ENCODE results near the gene FUT3. TPM values are rescaled to one million over a fixed set of nuclear protein-coding genes. Genes with fewer than 3 reads are reported as not detected.
"Not testable (repeated sequence)": the region's sequence is repeated elsewhere in the genome, so short reads cannot be mapped to it uniquely, and the experiment has no call there.

Gene FUT3
- total RNA-seq, 1 experiment from 2014 or later, result 15.6 TPM

GRCh38 chr19:5891572-5891937 lies 40.3 kb upstream of the FUT3 start:
- intact Hi-C loops (cut with micrococcal nuclease; ENCODE audit: unreplicated experiment), result loop anchor here (5.0 kb wide), 1 partner anchor 89 kb away; no protein-coding TSS in a partner anchor
- CTCF ChIA-PET, result interaction anchor here (2.3 kb wide), 1 partner anchor 87 kb away, joined by 15 read pairs; no protein-coding TSS in a partner anchor
- no TSS peak for BruUV-seq (replicated peaks)

DNA sequence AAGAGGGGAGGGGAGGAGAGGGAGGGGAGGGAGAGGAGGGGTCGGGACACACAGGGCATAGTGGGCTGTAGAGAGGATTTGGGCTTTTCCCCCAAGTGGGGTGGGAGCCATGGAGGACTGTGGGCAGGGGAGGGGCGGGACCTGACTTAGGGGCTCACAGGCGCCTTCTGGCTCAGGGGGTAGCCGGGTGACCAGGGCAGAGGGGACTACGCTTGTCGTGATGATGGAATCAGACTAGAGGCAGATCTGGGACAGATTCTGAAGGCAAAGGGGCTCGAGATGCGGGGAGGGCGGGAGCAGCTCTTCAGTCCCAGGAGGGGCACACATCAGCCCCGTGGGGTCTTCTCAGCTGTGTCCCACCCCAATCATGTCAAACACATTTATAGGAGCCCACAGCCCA lies 38.9 kb upstream of the FUT3 start:
- TF ChIP-seq, protein P1, sequence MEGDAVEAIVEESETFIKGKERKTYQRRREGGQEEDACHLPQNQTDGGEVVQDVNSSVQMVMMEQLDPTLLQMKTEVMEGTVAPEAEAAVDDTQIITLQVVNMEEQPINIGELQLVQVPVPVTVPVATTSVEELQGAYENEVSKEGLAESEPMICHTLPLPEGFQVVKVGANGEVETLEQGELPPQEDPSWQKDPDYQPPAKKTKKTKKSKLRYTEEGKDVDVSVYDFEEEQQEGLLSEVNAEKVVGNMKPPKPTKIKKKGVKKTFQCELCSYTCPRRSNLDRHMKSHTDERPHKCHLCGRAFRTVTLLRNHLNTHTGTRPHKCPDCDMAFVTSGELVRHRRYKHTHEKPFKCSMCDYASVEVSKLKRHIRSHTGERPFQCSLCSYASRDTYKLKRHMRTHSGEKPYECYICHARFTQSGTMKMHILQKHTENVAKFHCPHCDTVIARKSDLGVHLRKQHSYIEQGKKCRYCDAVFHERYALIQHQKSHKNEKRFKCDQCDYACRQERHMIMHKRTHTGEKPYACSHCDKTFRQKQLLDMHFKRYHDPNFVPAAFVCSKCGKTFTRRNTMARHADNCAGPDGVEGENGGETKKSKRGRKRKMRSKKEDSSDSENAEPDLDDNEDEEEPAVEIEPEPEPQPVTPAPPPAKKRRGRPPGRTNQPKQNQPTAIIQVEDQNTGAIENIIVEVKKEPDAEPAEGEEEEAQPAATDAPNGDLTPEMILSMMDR (IDR thresholded peaks at IDR 0.05; ENCODE audit: unreplicated experiment), result no peak
- peaks cover 22% of the 10 kb centered on the region for H3K27me3 Mint-ChIP-seq (ENCODE audit: unreplicated experiment)
- intact Hi-C loops (cut with micrococcal nuclease; ENCODE audit: unreplicated experiment), result loop anchor here (5.0 kb wide), 1 partner anchor 88 kb away; no protein-coding TSS in a partner anchor
- no peak for DNase-seq
- H3K36me3 Mint-ChIP-seq (ENCODE audit: insufficient read depth, unreplicated experiment), result peaks cover 9% of the 10 kb centered on the region
- H3K4me1 Mint-ChIP-seq (ENCODE audit: low read depth, unreplicated experiment), result no peaks in the 10 kb centered on the region
- no peak overlapping the region for H3K27ac Mint-ChIP-seq (ENCODE audit: unreplicated experiment)
- no peak overlapping the region for H3K4me3 Mint-ChIP-seq (ENCODE audit: low read depth, unreplicated experiment)
- CTCF ChIA-PET, result no interaction called here
- no TSS peak for BruUV-seq (replicated peaks)
- no peaks in the 10 kb centered on the region for H3K9me3 Mint-ChIP-seq (ENCODE audit: low read depth, unreplicated experiment)

More at GRCh38 chr19:5891572-5891937, 40.3 kb upstream of the FUT3 start:
- peaks cover 14% of the 10 kb centered on the region for H3K36me3 Mint-ChIP-seq (ENCODE audit: insufficient read depth, unreplicated experiment)
- H3K4me3 Mint-ChIP-seq (ENCODE audit: low read depth, unreplicated experiment), result no peak overlapping the region
- H3K9me3 Mint-ChIP-seq (ENCODE audit: low read depth, unreplicated experiment), result no peaks in the 10 kb centered on the region
- TF ChIP-seq, protein P1 (IDR thresholded peaks at IDR 0.05; ENCODE audit: unreplicated experiment), result no peak
- no peaks in the 10 kb centered on the region for H3K4me1 Mint-ChIP-seq (ENCODE audit: low read depth, unreplicated experiment)
- H3K27me3 Mint-ChIP-seq (ENCODE audit: unreplicated experiment), result peaks cover 13% of the 10 kb centered on the region
- no peak overlapping the region for H3K27ac Mint-ChIP-seq (ENCODE audit: unreplicated experiment)
- DNase-seq, result no peak

DNA sequence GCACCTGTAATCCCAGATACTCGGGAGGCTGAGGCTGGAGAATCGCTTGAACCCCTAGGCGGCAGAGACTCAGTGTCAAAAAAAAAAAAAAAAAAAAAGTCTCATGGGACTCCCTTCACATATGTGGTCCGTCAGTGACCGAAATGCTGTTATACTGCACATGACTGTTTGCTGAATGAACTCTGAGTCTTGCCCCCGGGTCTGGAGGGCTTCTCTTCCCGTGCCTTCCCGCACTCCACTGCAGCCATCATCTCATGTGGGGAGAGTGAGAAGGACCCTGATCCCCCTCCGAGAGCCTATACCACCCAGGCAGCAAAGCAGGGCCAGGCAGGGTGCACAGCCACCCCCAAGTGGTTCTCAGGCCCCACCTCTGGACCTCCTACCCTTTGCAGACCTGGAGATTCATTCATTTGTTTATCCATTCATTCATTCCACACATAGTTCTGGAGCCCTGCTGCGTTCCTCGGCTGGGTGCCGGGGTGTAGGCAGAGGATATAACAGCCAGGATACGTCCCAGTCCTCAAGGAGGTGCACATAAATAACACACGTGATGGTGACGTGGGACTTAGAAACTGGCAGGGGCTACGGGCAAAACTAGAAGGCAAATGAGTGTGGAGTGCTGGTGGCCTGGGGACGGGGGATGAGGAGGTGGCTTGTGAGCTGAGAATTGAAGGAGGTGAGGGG lies 38.2 kb upstream of the FUT3 start:
- TF ChIP-seq, protein P1 (IDR thresholded peaks at IDR 0.05; ENCODE audit: unreplicated experiment), result no peak
- intact Hi-C loops (cut with micrococcal nuclease; ENCODE audit: unreplicated experiment), result no loop called here
- H3K4me3 Mint-ChIP-seq (ENCODE audit: low read depth, unreplicated experiment), result no peak overlapping the region
- CTCF ChIA-PET, result no interaction called here
- no peaks in the 10 kb centered on the region for H3K4me1 Mint-ChIP-seq (ENCODE audit: low read depth, unreplicated experiment)
- BruUV-seq (replicated peaks), result no TSS peak
- H3K27me3 Mint-ChIP-seq (ENCODE audit: unreplicated experiment), result peaks cover 26% of the 10 kb centered on the region
- H3K9me3 Mint-ChIP-seq (ENCODE audit: low read depth, unreplicated experiment), result no peaks in the 10 kb centered on the region
- H3K36me3 Mint-ChIP-seq (ENCODE audit: insufficient read depth, unreplicated experiment), result peaks cover 9% of the 10 kb centered on the region
- no peak for DNase-seq
- no peak overlapping the region for H3K27ac Mint-ChIP-seq (ENCODE audit: unreplicated experiment)

GRCh38 chr19:5884065-5884811 lies 33.0 kb upstream of the FUT3 start:
- H3K36me3 Mint-ChIP-seq (ENCODE audit: insufficient read depth, unreplicated experiment); intact Hi-C loops (cut with micrococcal nuclease; ENCODE audit: unreplicated experiment); H3K4me1 Mint-ChIP-seq (ENCODE audit: low read depth, unreplicated experiment); H3K4me3 Mint-ChIP-seq (ENCODE audit: low read depth, unreplicated experiment); H3K9me3 Mint-ChIP-seq (ENCODE audit: low read depth, unreplicated experiment); BruUV-seq (replicated peaks); H3K27ac Mint-ChIP-seq (ENCODE audit: unreplicated experiment); DNase-seq: not testable (repeated sequence)
- CTCF ChIA-PET, result interaction anchor here (0.6 kb wide), 1 partner anchor 54 kb away, joined by 3 read pairs; no protein-coding TSS in a partner anchor
- peaks cover 29% of the 10 kb centered on the region for H3K27me3 Mint-ChIP-seq (ENCODE audit: unreplicated experiment)

- H3K4me1 Mint-ChIP-seq (ENCODE audit: low read depth, unreplicated experiment); H3K36me3 Mint-ChIP-seq (ENCODE audit: insufficient read depth, unreplicated experiment); intact Hi-C loops (cut with micrococcal nuclease; ENCODE audit: unreplicated experiment); DNase-seq; CTCF ChIA-PET; H3K27ac Mint-ChIP-seq (ENCODE audit: unreplicated experiment); BruUV-seq (replicated peaks); H3K9me3 Mint-ChIP-seq (ENCODE audit: low read depth, unreplicated experiment); H3K4me3 Mint-ChIP-seq (ENCODE audit: low read depth, unreplicated experiment): not testable (repeated sequence)
- peaks cover 26% of the 10 kb centered on the region for H3K27me3 Mint-ChIP-seq (ENCODE audit: unreplicated experiment)
Measured at GRCh38 chr19:5883157-5883873, 32.1 kb upstream of the FUT3 start.
